ENCODE results near the gene RHOD.
A peak's percentile ranks its signal among the peaks of the same experiment; 100 is the strongest.

The RHOD gene

DNA sequence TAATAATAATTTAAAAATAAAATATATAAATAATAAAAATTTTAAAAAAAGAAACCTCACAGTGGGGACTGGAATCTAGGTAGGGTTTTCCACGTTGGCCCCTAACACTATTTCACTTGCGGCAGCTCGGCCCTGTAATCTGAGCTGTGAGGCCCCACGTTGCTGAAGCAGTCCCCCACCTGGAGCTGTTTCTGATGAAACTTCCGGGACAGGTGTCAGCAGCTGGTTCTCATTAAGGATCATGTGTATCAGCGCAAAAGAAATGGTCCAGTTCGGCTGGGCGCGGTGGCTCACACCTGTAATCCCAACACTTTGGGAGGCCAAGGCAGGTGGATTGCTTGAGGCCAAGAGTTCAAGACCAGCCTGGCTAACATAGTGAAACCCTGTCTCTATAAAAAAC is 17.3 kb downstream of the RHOD start:
- Histone ChIP-seq H3K4me3 (ENCODE audit: low read depth in 1 of 5, low read length in 5 of 5) (no peak overlapping the region), H3K9ac (ENCODE audit: low read length in 5 of 5) (no peak overlapping the region), H3K27ac (ENCODE audit: low read depth, low read length) (no peak overlapping the region), H3K36me3 (ENCODE audit: control insufficient read depth in 5 of 5, insufficient read depth in 5 of 5, low read length in 5 of 5) (no peaks in the 10 kb centered on the region), H3K9me3 (ENCODE audit: control insufficient read depth in 5 of 5, low read length in 5 of 5) (no peaks in the 10 kb centered on the region), H3K4me1 (ENCODE audit: control insufficient read depth in 5 of 5, insufficient read depth in 5 of 5, low read length in 5 of 5) (peaks cover 0 to 7% (median 6%) of the 10 kb centered on the region in 5 donors), H3K27me3 (ENCODE audit: control insufficient read depth in 5 of 5, insufficient read depth in 4 of 5, low read length in 5 of 5) (peaks cover 0 to 6% (median 5%) of the 10 kb centered on the region in 5 donors)

- Histone ChIP-seq H3K36me3 (ENCODE audit: control insufficient read depth in 5 of 5, insufficient read depth in 5 of 5, low read length in 5 of 5) (no peaks in the 10 kb centered on the region), H3K9me3 (ENCODE audit: control insufficient read depth in 5 of 5, low read length in 5 of 5) (no peaks in the 10 kb centered on the region), H3K27ac (ENCODE audit: low read depth, low read length) (no peak overlapping the region), H3K9ac (ENCODE audit: low read length in 5 of 5) (no peak overlapping the region), H3K4me3 (ENCODE audit: low read depth in 1 of 5, low read length in 5 of 5) (no peak overlapping the region), H3K4me1 (ENCODE audit: control insufficient read depth in 5 of 5, insufficient read depth in 5 of 5, low read length in 5 of 5) (peaks cover 0 to 6% (median 6%) of the 10 kb centered on the region in 5 donors), H3K27me3 (ENCODE audit: control insufficient read depth in 5 of 5, insufficient read depth in 4 of 5, low read length in 5 of 5) (peaks cover 0 to 6% (median 5%) of the 10 kb centered on the region in 5 donors)
Measured at GRCh38 chr11:67076202-67076601, 19.6 kb downstream of the RHOD start.

- H3K9me3 ChIP-seq (ENCODE audit: control insufficient read depth in 5 of 5, low read length in 5 of 5): no peaks in the 10 kb centered on the region
- H3K4me3 ChIP-seq (ENCODE audit: low read depth in 1 of 5, low read length in 5 of 5): no peak overlapping the region
- no peaks in the 10 kb centered on the region for H3K36me3 ChIP-seq (ENCODE audit: control insufficient read depth in 5 of 5, insufficient read depth in 5 of 5, low read length in 5 of 5)
- no peak overlapping the region for H3K9ac ChIP-seq (ENCODE audit: low read length in 5 of 5)
- peaks cover 0 to 11% (median 9%) of the 10 kb centered on the region in 5 donors for H3K4me1 ChIP-seq (ENCODE audit: control insufficient read depth in 5 of 5, insufficient read depth in 5 of 5, low read length in 5 of 5)
- H3K27ac ChIP-seq (ENCODE audit: low read depth, low read length): no peak overlapping the region
- H3K27me3 ChIP-seq (ENCODE audit: control insufficient read depth in 5 of 5, insufficient read depth in 4 of 5, low read length in 5 of 5): peaks cover 0 to 6% (median 5%) of the 10 kb centered on the region in 5 donors
Measured at GRCh38 chr11:67079065-67079705, 22.5 kb downstream of the RHOD start.

GRCh38 chr11:67082071-67082791 is 25.6 kb downstream of the RHOD start:
- Histone ChIP-seq H3K9me3 (ENCODE audit: control insufficient read depth in 5 of 5, low read length in 5 of 5) (no peaks in the 10 kb centered on the region), H3K27me3 (ENCODE audit: control insufficient read depth in 5 of 5, insufficient read depth in 4 of 5, low read length in 5 of 5) (peaks cover 0 to 6% (median 5%) of the 10 kb centered on the region in 5 donors), H3K36me3 (ENCODE audit: control insufficient read depth in 5 of 5, insufficient read depth in 5 of 5, low read length in 5 of 5) (no peaks in the 10 kb centered on the region), H3K4me3 (ENCODE audit: low read depth in 1 of 5, low read length in 5 of 5) (peak overlapping the region in 3 of 5 donors; percentile 24 to 50 (median 33)), H3K4me1 (ENCODE audit: control insufficient read depth in 5 of 5, insufficient read depth in 5 of 5, low read length in 5 of 5) (peaks cover 0 to 11% (median 9%) of the 10 kb centered on the region in 5 donors), H3K9ac (ENCODE audit: low read length in 5 of 5) (peak overlapping the region in 1 of 5 donors; percentile 41), H3K27ac (ENCODE audit: low read depth, low read length) (no peak overlapping the region)

DNA sequence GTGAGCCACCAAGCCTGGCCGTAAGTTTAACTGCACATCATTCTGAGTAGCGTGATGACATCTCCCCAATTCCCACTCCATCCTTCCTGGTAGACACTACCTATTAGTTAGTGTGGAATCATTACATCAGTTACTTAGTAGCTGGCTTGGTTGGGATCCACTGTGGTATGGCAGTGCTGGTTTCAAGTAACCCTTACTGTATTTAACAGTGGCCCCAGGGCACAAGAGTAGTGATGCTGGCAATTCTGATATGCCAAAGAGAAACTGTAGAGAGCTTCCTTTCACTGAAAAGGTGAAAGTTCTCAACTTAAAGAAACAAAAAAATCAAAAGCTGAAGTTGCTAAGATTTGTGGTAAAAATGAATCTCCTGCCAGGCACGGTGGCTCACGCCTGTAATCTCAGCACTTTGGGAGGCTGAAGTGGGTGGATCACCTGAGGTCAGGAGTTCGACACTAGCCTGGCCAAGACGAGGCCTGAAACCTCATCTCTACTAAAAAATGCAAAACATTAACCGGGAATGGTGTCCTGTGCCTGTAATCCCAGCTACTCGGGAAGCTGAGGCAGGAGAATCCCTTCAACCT is 27.2 kb downstream of the RHOD start:
- H3K4me3 ChIP-seq (ENCODE audit: low read depth in 1 of 5, low read length in 5 of 5): no peak overlapping the region
- no peaks in the 10 kb centered on the region for H3K36me3 ChIP-seq (ENCODE audit: control insufficient read depth in 5 of 5, insufficient read depth in 5 of 5, low read length in 5 of 5)
- no peaks in the 10 kb centered on the region for H3K9me3 ChIP-seq (ENCODE audit: control insufficient read depth in 5 of 5, low read length in 5 of 5)
- peaks cover 0 to 11% (median 9%) of the 10 kb centered on the region in 5 donors for H3K4me1 ChIP-seq (ENCODE audit: control insufficient read depth in 5 of 5, insufficient read depth in 5 of 5, low read length in 5 of 5)
- H3K9ac ChIP-seq (ENCODE audit: low read length in 5 of 5): no peak overlapping the region
- H3K27ac ChIP-seq (ENCODE audit: low read depth, low read length): no peak overlapping the region
- H3K27me3 ChIP-seq (ENCODE audit: control insufficient read depth in 5 of 5, insufficient read depth in 4 of 5, low read length in 5 of 5): no peaks in the 10 kb centered on the region

DNA sequence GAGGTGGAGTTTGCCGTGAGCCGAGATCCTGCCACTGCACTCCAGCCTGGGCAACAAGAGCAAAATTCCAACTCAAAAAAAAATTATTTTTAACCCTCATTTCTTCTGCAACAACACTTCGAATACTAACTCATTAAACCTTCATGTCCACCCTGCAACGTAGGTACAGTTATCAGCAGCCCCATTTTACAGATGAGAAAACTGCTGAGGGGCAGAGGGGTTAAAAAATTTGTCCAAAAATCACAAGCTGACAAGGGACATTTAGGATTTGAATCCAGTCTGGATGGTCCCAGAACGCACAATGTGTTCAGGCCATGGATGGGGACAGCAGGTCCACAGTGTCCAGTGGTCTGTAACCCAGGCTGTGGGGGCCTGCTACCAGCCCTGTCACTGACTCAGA is 29.0 kb downstream of the RHOD start:
- Histone ChIP-seq H3K9me3 (ENCODE audit: control insufficient read depth in 5 of 5, low read length in 5 of 5) (no peaks in the 10 kb centered on the region), H3K9ac (ENCODE audit: low read length in 5 of 5) (no peak overlapping the region), H3K36me3 (ENCODE audit: control insufficient read depth in 5 of 5, insufficient read depth in 5 of 5, low read length in 5 of 5) (no peaks in the 10 kb centered on the region), H3K4me1 (ENCODE audit: control insufficient read depth in 5 of 5, insufficient read depth in 5 of 5, low read length in 5 of 5) (peaks cover 0 to 11% (median 9%) of the 10 kb centered on the region in 5 donors), H3K27ac (ENCODE audit: low read depth, low read length) (no peak overlapping the region), H3K27me3 (ENCODE audit: control insufficient read depth in 5 of 5, insufficient read depth in 4 of 5, low read length in 5 of 5) (no peaks in the 10 kb centered on the region), H3K4me3 (ENCODE audit: low read depth in 1 of 5, low read length in 5 of 5) (no peak overlapping the region)

DNA sequence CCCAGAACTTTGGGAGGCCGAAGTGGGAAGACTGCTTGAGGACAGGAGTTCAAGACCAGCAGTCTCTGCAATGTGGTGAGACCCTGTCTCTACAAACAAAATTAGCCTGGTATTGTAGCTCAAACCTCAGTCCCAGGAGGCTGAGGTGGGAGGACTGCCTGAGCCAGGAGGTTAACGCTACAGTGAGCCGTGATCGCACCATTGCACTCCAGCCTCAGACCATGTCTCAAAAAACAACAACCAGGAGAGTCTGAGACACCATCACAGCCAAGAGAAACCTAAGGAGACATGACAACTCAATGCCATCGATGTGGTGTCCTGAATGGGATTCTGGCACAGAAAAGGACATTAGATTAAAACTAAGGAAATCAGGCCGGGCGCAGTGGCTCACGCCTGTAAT is 34.1 kb downstream of the RHOD start:
- no peaks in the 10 kb centered on the region for H3K9me3 ChIP-seq (ENCODE audit: control insufficient read depth in 5 of 5, low read length in 5 of 5)
- no peak overlapping the region for H3K27ac ChIP-seq (ENCODE audit: low read depth, low read length)
- no peaks in the 10 kb centered on the region for H3K36me3 ChIP-seq (ENCODE audit: control insufficient read depth in 5 of 5, insufficient read depth in 5 of 5, low read length in 5 of 5)
- no peak overlapping the region for H3K4me3 ChIP-seq (ENCODE audit: low read depth in 1 of 5, low read length in 5 of 5)
- H3K27me3 ChIP-seq (ENCODE audit: control insufficient read depth in 5 of 5, insufficient read depth in 4 of 5, low read length in 5 of 5): peaks cover 0 to 4% (median 0%) of the 10 kb centered on the region in 5 donors
- no peak overlapping the region for H3K9ac ChIP-seq (ENCODE audit: low read length in 5 of 5)
- H3K4me1 ChIP-seq (ENCODE audit: control insufficient read depth in 5 of 5, insufficient read depth in 5 of 5, low read length in 5 of 5): no peaks in the 10 kb centered on the region

- no peak overlapping the region for H3K4me3 ChIP-seq (ENCODE audit: low read depth in 1 of 5, low read length in 5 of 5)
- H3K36me3 ChIP-seq (ENCODE audit: control insufficient read depth in 5 of 5, insufficient read depth in 5 of 5, low read length in 5 of 5): no peaks in the 10 kb centered on the region
- no peak overlapping the region for H3K9ac ChIP-seq (ENCODE audit: low read length in 5 of 5)
- no peak overlapping the region for H3K27ac ChIP-seq (ENCODE audit: low read depth, low read length)
- peaks cover 0 to 13% (median 10%) of the 10 kb centered on the region in 5 donors for H3K4me1 ChIP-seq (ENCODE audit: control insufficient read depth in 5 of 5, insufficient read depth in 5 of 5, low read length in 5 of 5)
- H3K27me3 ChIP-seq (ENCODE audit: control insufficient read depth in 5 of 5, insufficient read depth in 4 of 5, low read length in 5 of 5): peaks cover 0 to 4% (median 0%) of the 10 kb centered on the region in 5 donors
- H3K9me3 ChIP-seq (ENCODE audit: control insufficient read depth in 5 of 5, low read length in 5 of 5): no peaks in the 10 kb centered on the region
Measured at GRCh38 chr11:67095214-67095507, 38.5 kb downstream of the RHOD start.

- Histone ChIP-seq H3K9ac (ENCODE audit: low read length in 5 of 5) (no peak overlapping the region), H3K36me3 (ENCODE audit: control insufficient read depth in 5 of 5, insufficient read depth in 5 of 5, low read length in 5 of 5) (no peaks in the 10 kb centered on the region), H3K9me3 (ENCODE audit: control insufficient read depth in 5 of 5, low read length in 5 of 5) (no peaks in the 10 kb centered on the region)
Measured at GRCh38 chr11:67098799-67099429, 42.3 kb downstream of the RHOD start.

GRCh38 chr11:67099831-67100324 is 43.2 kb downstream of the RHOD start:
- Histone ChIP-seq H3K36me3 (ENCODE audit: control insufficient read depth in 5 of 5, insufficient read depth in 5 of 5, low read length in 5 of 5) (no peaks in the 10 kb centered on the region), H3K4me1 (ENCODE audit: control insufficient read depth in 5 of 5, insufficient read depth in 5 of 5, low read length in 5 of 5) (peaks cover 0 to 14% (median 10%) of the 10 kb centered on the region in 5 donors), H3K9ac (ENCODE audit: low read length in 5 of 5) (no peak overlapping the region), H3K27ac (ENCODE audit: low read depth, low read length) (no peak overlapping the region), H3K4me3 (ENCODE audit: low read depth in 1 of 5, low read length in 5 of 5) (no peak overlapping the region), H3K27me3 (ENCODE audit: control insufficient read depth in 5 of 5, insufficient read depth in 4 of 5, low read length in 5 of 5) (no peaks in the 10 kb centered on the region), H3K9me3 (ENCODE audit: control insufficient read depth in 5 of 5, low read length in 5 of 5) (no peaks in the 10 kb centered on the region)

More at GRCh38 chr11:67098799-67099429, 42.3 kb downstream of the RHOD start:
- no peaks in the 10 kb centered on the region for H3K27me3 ChIP-seq (ENCODE audit: control insufficient read depth in 5 of 5, insufficient read depth in 4 of 5, low read length in 5 of 5)
- peaks cover 0 to 14% (median 10%) of the 10 kb centered on the region in 5 donors for H3K4me1 ChIP-seq (ENCODE audit: control insufficient read depth in 5 of 5, insufficient read depth in 5 of 5, low read length in 5 of 5)
- H3K4me3 ChIP-seq (ENCODE audit: low read depth in 1 of 5, low read length in 5 of 5): no peak overlapping the region
- no peak overlapping the region for H3K27ac ChIP-seq (ENCODE audit: low read depth, low read length)

All from subcutaneous abdominal adipose tissue (tissue), 5 donors.